Measurements from ENCODE around the gene HS3ST4.

HS3ST4 gene

GRCh38 chr16:25855818-25856217, 164.1 kb downstream of the HS3ST4 start:
- Histone ChIP-seq H2AFZ (ENCODE audit: low read depth, low read length) (no peak overlapping the region), H4K20me1 (ENCODE audit: insufficient read depth, low read length) (no peaks in the 10 kb centered on the region), H3K4me2 (ENCODE audit: insufficient read depth, low read length) (no peak overlapping the region), H3K9me3 (ENCODE audit: insufficient read depth, low read length, severe bottlenecking) (no peaks in the 10 kb centered on the region), H3K27ac (ENCODE audit: low read length) (no peak overlapping the region), H3K4me3 (ENCODE audit: low read depth in 1 of 2, low read length in 2 of 2) (no peak overlapping the region), H3K4me1 (ENCODE audit: insufficient read depth, low read length) (no peaks in the 10 kb centered on the region), H3K27me3 (ENCODE audit: insufficient read depth, low read length, poor library complexity) (no peaks in the 10 kb centered on the region), H3K9ac (ENCODE audit: low read depth, low read length) (no peak overlapping the region), H3K36me3 (ENCODE audit: insufficient read depth, low read length) (no peaks in the 10 kb centered on the region), H3K79me2 (ENCODE audit: insufficient read depth, low read length) (no peaks in the 10 kb centered on the region)
- ATAC-seq (ENCODE audit: insufficient read depth, low read depth) (no peak), DNase-seq (no peak)
- TF ChIP-seq EZH2 (IDR thresholded peaks at IDR 0.05; ENCODE audit: borderline replicate concordance, low read depth, low read length, severe bottlenecking): no peak
- no peak for TF ChIP-seq CTCF (IDR thresholded peaks at IDR 0.05; ENCODE audit: borderline replicate concordance, extremely low read depth, low read length, poor library complexity, severe bottlenecking)

GRCh38 chr16:25859645-25860044, 167.9 kb downstream of the HS3ST4 start:
- Histone ChIP-seq H3K27me3 (ENCODE audit: insufficient read depth, low read length, poor library complexity) (no peaks in the 10 kb centered on the region), H3K79me2 (ENCODE audit: insufficient read depth, low read length) (no peaks in the 10 kb centered on the region), H3K9me3 (ENCODE audit: insufficient read depth, low read length, severe bottlenecking) (no peaks in the 10 kb centered on the region), H3K27ac (ENCODE audit: low read length) (no peak overlapping the region), H2AFZ (ENCODE audit: low read depth, low read length) (no peak overlapping the region), H3K4me2 (ENCODE audit: insufficient read depth, low read length) (no peak overlapping the region), H4K20me1 (ENCODE audit: insufficient read depth, low read length) (no peaks in the 10 kb centered on the region), H3K4me1 (ENCODE audit: insufficient read depth, low read length) (no peaks in the 10 kb centered on the region), H3K36me3 (ENCODE audit: insufficient read depth, low read length) (no peaks in the 10 kb centered on the region), H3K4me3 (ENCODE audit: low read depth in 1 of 2, low read length in 2 of 2) (no peak overlapping the region), H3K9ac (ENCODE audit: low read depth, low read length) (no peak overlapping the region)
- no peak for TF ChIP-seq CTCF (IDR thresholded peaks at IDR 0.05; ENCODE audit: borderline replicate concordance, extremely low read depth, low read length, poor library complexity, severe bottlenecking)
- no peak for TF ChIP-seq EZH2 (IDR thresholded peaks at IDR 0.05; ENCODE audit: borderline replicate concordance, low read depth, low read length, severe bottlenecking)
- ATAC-seq (ENCODE audit: insufficient read depth, low read depth) (no peak), DNase-seq (no peak)

GRCh38 chr16:25867041-25867440, 175.3 kb downstream of the HS3ST4 start:
- Histone ChIP-seq H3K9me3 (ENCODE audit: insufficient read depth, low read length, severe bottlenecking) (no peaks in the 10 kb centered on the region), H3K79me2 (ENCODE audit: insufficient read depth, low read length) (no peaks in the 10 kb centered on the region), H3K4me3 (ENCODE audit: low read depth in 1 of 2, low read length in 2 of 2) (no peak overlapping the region), H2AFZ (ENCODE audit: low read depth, low read length) (no peak overlapping the region), H4K20me1 (ENCODE audit: insufficient read depth, low read length) (no peaks in the 10 kb centered on the region), H3K4me1 (ENCODE audit: insufficient read depth, low read length) (no peaks in the 10 kb centered on the region), H3K36me3 (ENCODE audit: insufficient read depth, low read length) (no peaks in the 10 kb centered on the region), H3K27me3 (ENCODE audit: insufficient read depth, low read length, poor library complexity) (no peaks in the 10 kb centered on the region), H3K27ac (ENCODE audit: low read length) (no peak overlapping the region), H3K4me2 (ENCODE audit: insufficient read depth, low read length) (no peak overlapping the region), H3K9ac (ENCODE audit: low read depth, low read length) (no peak overlapping the region)
- no peak for DNase-seq
- TF ChIP-seq EZH2 (IDR thresholded peaks at IDR 0.05; ENCODE audit: borderline replicate concordance, low read depth, low read length, severe bottlenecking): no peak
- TF ChIP-seq CTCF (IDR thresholded peaks at IDR 0.05; ENCODE audit: borderline replicate concordance, extremely low read depth, low read length, poor library complexity, severe bottlenecking): no peak
- no peak for ATAC-seq (ENCODE audit: insufficient read depth, low read depth)

GRCh38 chr16:25868106-25868505, 176.3 kb downstream of the HS3ST4 start:
- Histone ChIP-seq H3K27me3 (ENCODE audit: insufficient read depth, low read length, poor library complexity) (no peaks in the 10 kb centered on the region), H3K36me3 (ENCODE audit: insufficient read depth, low read length) (no peaks in the 10 kb centered on the region), H3K4me1 (ENCODE audit: insufficient read depth, low read length) (no peaks in the 10 kb centered on the region), H3K79me2 (ENCODE audit: insufficient read depth, low read length) (no peaks in the 10 kb centered on the region), H3K9me3 (ENCODE audit: insufficient read depth, low read length, severe bottlenecking) (no peaks in the 10 kb centered on the region), H2AFZ (ENCODE audit: low read depth, low read length) (no peak overlapping the region), H4K20me1 (ENCODE audit: insufficient read depth, low read length) (no peaks in the 10 kb centered on the region), H3K27ac (ENCODE audit: low read length) (no peak overlapping the region), H3K9ac (ENCODE audit: low read depth, low read length) (no peak overlapping the region), H3K4me3 (ENCODE audit: low read depth in 1 of 2, low read length in 2 of 2) (no peak overlapping the region), H3K4me2 (ENCODE audit: insufficient read depth, low read length) (no peak overlapping the region)
- TF ChIP-seq EZH2 (IDR thresholded peaks at IDR 0.05; ENCODE audit: borderline replicate concordance, low read depth, low read length, severe bottlenecking): no peak
- no peak for TF ChIP-seq CTCF (IDR thresholded peaks at IDR 0.05; ENCODE audit: borderline replicate concordance, extremely low read depth, low read length, poor library complexity, severe bottlenecking)
- DNase-seq: no peak
- no peak for ATAC-seq (ENCODE audit: insufficient read depth, low read depth)
